Mammary epithelial cell (primary cell): ENCODE results near the gene MYO16.

ENCODE experiments used
- EZH2 ChIP-seq: IDR thresholded peaks from 2 replicates; pipeline ENCODE4 v1.6.1; 2012; ENCODE audit warnings: low read length, inconsistent platforms, borderline replicate concordance
- TF ChIP-seq, protein P1 (sequence below), 2 donors: IDR thresholded peaks in 1 of 2; conservative IDR thresholded peaks in 1 of 2; 2 replicates each; pipeline ENCODE4 v1.5.1; 2011 to 2012; ENCODE audit warnings: inconsistent platforms in 2 of 2, low read length in 2 of 2, mild to moderate bottlenecking in 2 of 2, control low read depth in 1 of 2, low read depth in 1 of 2; ENCODE audit not compliant: insufficient read depth in 1 of 2; ENCODE audit errors: extremely low read depth in 1 of 2

DNA sequence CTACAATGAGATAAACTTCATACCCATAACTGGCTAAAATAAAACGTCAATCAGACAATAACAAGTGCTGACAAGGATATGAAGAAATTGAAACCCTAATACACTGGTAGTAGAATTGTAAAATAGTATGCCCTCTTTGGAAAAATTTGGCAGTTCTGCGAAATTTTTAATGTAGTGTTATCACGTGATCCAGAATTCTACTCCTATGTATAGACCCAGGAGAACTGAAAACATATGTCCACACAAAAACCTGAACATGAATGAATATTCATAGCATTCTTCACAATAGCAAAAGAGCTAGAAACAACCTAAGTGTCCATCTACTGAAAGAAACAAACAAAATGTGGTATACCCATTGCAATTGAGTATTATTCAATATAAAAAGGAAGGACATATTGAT, 14.2 kb upstream of the MYO16 start:
- TF ChIP-seq, protein P1, sequence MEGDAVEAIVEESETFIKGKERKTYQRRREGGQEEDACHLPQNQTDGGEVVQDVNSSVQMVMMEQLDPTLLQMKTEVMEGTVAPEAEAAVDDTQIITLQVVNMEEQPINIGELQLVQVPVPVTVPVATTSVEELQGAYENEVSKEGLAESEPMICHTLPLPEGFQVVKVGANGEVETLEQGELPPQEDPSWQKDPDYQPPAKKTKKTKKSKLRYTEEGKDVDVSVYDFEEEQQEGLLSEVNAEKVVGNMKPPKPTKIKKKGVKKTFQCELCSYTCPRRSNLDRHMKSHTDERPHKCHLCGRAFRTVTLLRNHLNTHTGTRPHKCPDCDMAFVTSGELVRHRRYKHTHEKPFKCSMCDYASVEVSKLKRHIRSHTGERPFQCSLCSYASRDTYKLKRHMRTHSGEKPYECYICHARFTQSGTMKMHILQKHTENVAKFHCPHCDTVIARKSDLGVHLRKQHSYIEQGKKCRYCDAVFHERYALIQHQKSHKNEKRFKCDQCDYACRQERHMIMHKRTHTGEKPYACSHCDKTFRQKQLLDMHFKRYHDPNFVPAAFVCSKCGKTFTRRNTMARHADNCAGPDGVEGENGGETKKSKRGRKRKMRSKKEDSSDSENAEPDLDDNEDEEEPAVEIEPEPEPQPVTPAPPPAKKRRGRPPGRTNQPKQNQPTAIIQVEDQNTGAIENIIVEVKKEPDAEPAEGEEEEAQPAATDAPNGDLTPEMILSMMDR (conservative IDR thresholded peaks at IDR 0.05 in 1 of 2, IDR thresholded peaks at IDR 0.05 in 1 of 2; ENCODE audit: extremely low read depth in 1 of 2, insufficient read depth in 1 of 2, low read depth in 1 of 2, low read length in 2 of 2), result no peak
- TF ChIP-seq EZH2, result no peak
